Nephron progenitor cell (in vitro differentiated cells): ENCODE measurements around the gene GTF3C1.
A peak's percentile ranks its signal among the peaks of the same experiment; 100 is the strongest.

Source experiments
- DNase-seq: peaks from one replicate; pipeline ENCODE4 v3.0.0; 2021
- H3K27ac Mint-ChIP-seq: 2 replicates; pipeline ENCODE4 v1.8.0; 2021; ENCODE audit warnings: mild to moderate bottlenecking, moderate library complexity, mixed read lengths
- H3K27me3 Mint-ChIP-seq: 2 replicates; pipeline ENCODE4 v1.8.0; 2021; ENCODE audit warnings: mild to moderate bottlenecking, low read depth, mixed read lengths; ENCODE audit not compliant: poor library complexity
- H3K36me3 Mint-ChIP-seq: 2 replicates; pipeline ENCODE4 v1.8.0; 2021; ENCODE audit warnings: low read depth, mixed read lengths
- H3K4me1 Mint-ChIP-seq: 2 replicates; pipeline ENCODE4 v1.8.0; 2021; ENCODE audit warnings: mixed read lengths
- H3K4me3 Mint-ChIP-seq: 2 replicates; pipeline ENCODE4 v1.8.0; 2021; ENCODE audit warnings: mild to moderate bottlenecking, moderate library complexity, mixed read lengths
- H3K9me3 Mint-ChIP-seq: 2 replicates; pipeline ENCODE4 v1.8.0; 2021; ENCODE audit warnings: mild to moderate bottlenecking, moderate library complexity, mixed read lengths
- CTCF ChIP-seq: fragments of 200-600 bp; sonication (generic); IDR thresholded peaks from 2 replicates; pipeline ENCODE4 v1.5.0; 2021; ENCODE audit warnings: antibody characterized with exemption

Gene GTF3C1

GRCh38 chr16:27483088-27483437 lies 66.7 kb downstream of the GTF3C1 start:
- H3K4me1 Mint-ChIP-seq, result no peaks in the 10 kb centered on the region
- no peak overlapping the region for H3K27ac Mint-ChIP-seq
- no peak for TF ChIP-seq CTCF
- no peaks in the 10 kb centered on the region for H3K27me3 Mint-ChIP-seq
- peaks cover 78% of the 10 kb centered on the region for H3K36me3 Mint-ChIP-seq
- no peaks in the 10 kb centered on the region for H3K9me3 Mint-ChIP-seq
- no peak overlapping the region for H3K4me3 Mint-ChIP-seq
- no peak for DNase-seq

DNA sequence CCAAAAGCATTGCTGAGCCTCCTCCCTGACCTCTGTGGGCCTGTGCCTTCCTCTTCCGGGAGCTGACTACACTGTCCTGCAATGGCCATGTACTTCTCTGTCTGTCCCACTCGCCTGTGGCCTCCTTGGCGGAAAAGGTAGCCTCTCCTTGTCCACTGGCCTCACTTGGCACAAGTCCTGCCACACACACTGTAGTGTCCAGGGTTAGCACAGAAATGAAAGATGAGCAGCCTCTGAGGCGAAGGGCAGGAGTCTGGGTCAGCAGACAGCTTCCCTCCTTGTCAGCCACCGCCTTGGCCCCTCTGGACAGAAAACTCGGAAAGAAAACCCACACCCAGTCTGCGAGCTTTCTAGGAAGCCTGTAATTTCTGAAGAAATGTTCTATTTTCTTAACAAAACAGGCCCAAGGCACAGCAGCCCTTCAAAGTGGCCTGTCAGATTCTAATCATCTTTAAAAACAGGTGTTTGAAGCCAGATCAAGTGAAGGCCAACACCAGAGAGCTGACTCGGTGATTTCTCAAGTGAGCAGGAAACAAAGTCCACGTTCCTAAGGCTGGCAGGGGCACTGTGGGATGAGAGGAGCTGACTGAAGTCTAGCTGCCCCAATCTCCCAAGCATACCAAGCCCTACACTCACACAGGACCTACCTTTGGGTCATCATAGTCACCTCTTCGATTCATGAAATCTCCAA lies 67.2 kb downstream of the GTF3C1 start:
- no peak for DNase-seq
- H3K4me3 Mint-ChIP-seq, result no peak overlapping the region
- no peaks in the 10 kb centered on the region for H3K27me3 Mint-ChIP-seq
- H3K4me1 Mint-ChIP-seq, result no peaks in the 10 kb centered on the region
- TF ChIP-seq CTCF, result no peak
- H3K36me3 Mint-ChIP-seq, result peaks cover 78% of the 10 kb centered on the region
- H3K27ac Mint-ChIP-seq, result peak overlapping the region; percentile 76
- no peaks in the 10 kb centered on the region for H3K9me3 Mint-ChIP-seq

DNA sequence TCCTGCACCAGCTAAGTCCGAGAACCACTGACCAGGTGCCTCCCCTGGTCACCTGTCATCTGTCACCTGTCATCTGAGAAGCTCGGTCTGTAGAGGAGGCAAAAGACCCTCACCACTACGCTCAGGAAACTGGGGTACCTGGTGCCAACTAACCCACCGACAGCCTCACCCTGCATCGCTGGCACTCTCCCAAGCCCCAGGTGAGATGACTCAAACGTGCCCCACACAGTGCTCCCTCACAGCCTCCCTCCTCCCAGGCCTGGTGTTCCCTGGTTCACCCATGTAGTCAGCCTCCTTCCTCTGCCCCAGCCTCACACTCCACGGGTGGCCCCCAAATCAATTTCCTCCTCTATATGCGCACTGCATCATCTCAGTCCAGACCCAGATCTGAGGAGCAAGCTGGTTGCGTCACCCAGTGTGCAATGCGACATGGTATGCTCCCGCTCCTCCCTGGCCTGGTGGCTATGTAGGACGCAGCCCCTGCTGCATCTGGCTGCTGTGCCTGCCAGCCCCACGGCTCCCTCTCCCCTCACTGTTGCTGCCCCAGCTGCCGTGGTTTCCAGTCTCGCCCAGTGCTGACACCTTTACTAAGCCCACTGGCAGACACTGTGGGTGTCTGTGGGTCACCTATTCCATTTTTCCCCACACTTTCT lies 68.3 kb downstream of the GTF3C1 start:
- DNase-seq, result no peak
- Mint-ChIP-seq H3K27me3 (no peaks in the 10 kb centered on the region), H3K36me3 (peaks cover 76% of the 10 kb centered on the region), H3K27ac (no peak overlapping the region), H3K4me1 (no peaks in the 10 kb centered on the region), H3K9me3 (no peaks in the 10 kb centered on the region), H3K4me3 (no peak overlapping the region)
- TF ChIP-seq CTCF, result no peak

- TF ChIP-seq CTCF, result no peak
- no peak for DNase-seq
- Mint-ChIP-seq H3K36me3 (peaks cover 77% of the 10 kb centered on the region), H3K27me3 (no peaks in the 10 kb centered on the region), H3K4me1 (no peaks in the 10 kb centered on the region), H3K27ac (no peak overlapping the region), H3K4me3 (no peak overlapping the region), H3K9me3 (no peaks in the 10 kb centered on the region)
Measured at GRCh38 chr16:27480761-27481160, 69.0 kb downstream of the GTF3C1 start.

GRCh38 chr16:27476240-27476639 lies 73.5 kb downstream of the GTF3C1 start:
- H3K27ac Mint-ChIP-seq, result no peak overlapping the region
- no peak for TF ChIP-seq CTCF
- peaks cover 82% of the 10 kb centered on the region for H3K36me3 Mint-ChIP-seq

GRCh38 chr16:27475561-27475960 lies 74.2 kb downstream of the GTF3C1 start:
- no peaks in the 10 kb centered on the region for H3K27me3 Mint-ChIP-seq
- peaks cover 33% of the 10 kb centered on the region for H3K4me1 Mint-ChIP-seq
- H3K9me3 Mint-ChIP-seq, result no peaks in the 10 kb centered on the region
- peaks cover 85% of the 10 kb centered on the region for H3K36me3 Mint-ChIP-seq
- H3K4me3 Mint-ChIP-seq, result no peak overlapping the region
- DNase-seq, result no peak
- peak overlapping the region; percentile 64 for H3K27ac Mint-ChIP-seq
- TF ChIP-seq CTCF, result no peak

More at GRCh38 chr16:27476240-27476639, 73.5 kb downstream of the GTF3C1 start:
- Mint-ChIP-seq H3K4me3 (no peak overlapping the region), H3K4me1 (peaks cover 26% of the 10 kb centered on the region), H3K9me3 (no peaks in the 10 kb centered on the region), H3K27me3 (no peaks in the 10 kb centered on the region)
- DNase-seq, result no peak
